ENCODE measurements around the gene OTOA. TPM values are rescaled to one million over a fixed set of nuclear protein-coding genes. Genes with fewer than 3 reads are reported as not detected.
"Not testable (repeated sequence)": the region's sequence is repeated elsewhere in the genome, so short reads cannot be mapped to it uniquely, and the experiment has no call there.

Gene OTOA
- total RNA-seq, 1 donor from 2014 or later = 0.64 TPM

- not testable (repeated sequence) for DNase-seq (ENCODE audit: low read depth)
Observed at GRCh38 chr16:21802375-21802663, 138.6 kb downstream of the OTOA start.

Other genes with a start within 250 kb of the OTOA start
- gene METTL9, start 64.4 kb upstream of the OTOA start, total RNA-seq = 131 and 149 TPM in 2 replicates
- gene IGSF6, start 11.4 kb upstream of the OTOA start, total RNA-seq = not detected in 2 replicates
- 5.1 and 11.5 TPM in 2 replicates for gene NPIPB4, start 193.8 kb downstream of the OTOA start, total RNA-seq